Chondrocyte (in vitro differentiated cells): ENCODE data around the gene BCL2L2. TPM values are rescaled to one million over a fixed set of nuclear protein-coding genes. Genes with fewer than 3 reads are reported as not detected.
A peak's percentile ranks its signal among the peaks of the same experiment; 100 is the strongest.
"Not testable (repeated sequence)": the region's sequence is repeated elsewhere in the genome, so short reads cannot be mapped to it uniquely, and the experiment has no call there.

Experiments
- DNase-seq: peaks from one replicate; pipeline ENCODE4 v3.0.0; 2021; ENCODE audit warnings: mixed read lengths, low spot score
- H3K27ac Mint-ChIP-seq: one replicate; pipeline ENCODE4 v1.8.0; 2021; ENCODE audit warnings: mild to moderate bottlenecking, moderate library complexity, mixed read lengths; ENCODE audit not compliant: unreplicated experiment
- H3K27me3 Mint-ChIP-seq: 2 replicates; pipeline ENCODE4 v1.8.0; 2021; ENCODE audit warnings: low read depth, mixed read lengths
- H3K36me3 Mint-ChIP-seq: 2 replicates; pipeline ENCODE4 v1.8.0; 2021; ENCODE audit warnings: low read depth, mixed read lengths
- H3K4me1 Mint-ChIP-seq: 2 replicates; pipeline ENCODE4 v1.8.0; 2021; ENCODE audit warnings: low read depth, mild to moderate bottlenecking, mixed read lengths
- H3K4me3 Mint-ChIP-seq: one replicate; pipeline ENCODE4 v1.8.0; 2021; ENCODE audit warnings: mild to moderate bottlenecking, moderate library complexity, mixed read lengths; ENCODE audit not compliant: unreplicated experiment
- H3K9me3 Mint-ChIP-seq: 2 replicates; pipeline ENCODE4 v1.8.0; 2021; ENCODE audit warnings: low read depth, mixed read lengths
- CTCF ChIP-seq: fragments of 200-600 bp; sonication (generic); IDR thresholded peaks from 2 replicates; pipeline ENCODE4 v1.5.0; 2021; ENCODE audit warnings: antibody characterized with exemption, mild to moderate bottlenecking, moderate library complexity
- long read RNA-seq: library from polyadenylated mRNA; stranded (forward); transcript quantifications from one replicate; pipeline ENCODE4 v2.0.0, GENCODE V29; 2021
- total RNA-seq: library from RNA; stranded (reverse); gene quantifications from 3 replicates; pipeline ENCODE4 v1.2.1, GENCODE V29; 2021

The BCL2L2 gene
- total RNA-seq, result 21.8 to 34.2 TPM (median 25.9 TPM) in 3 replicates
- long read RNA-seq, partial matches to known transcripts, result 1 of 4 reads
- long read RNA-seq, other reads (novel, unspliced or antisense), result 3 of 4 reads

GRCh38 chr14:23306412-23307145 lies at the start of gene BCL2L2:
Gene BCL2L2, plus strand, starts transcription at chr14:23306833. Its CDS starts 935 bp downstream, at chr14:23307768.
- Mint-ChIP-seq H3K9me3 (no peaks in the 10 kb centered on the region), H3K4me1 (peaks cover 44% of the 10 kb centered on the region), H3K36me3 (peaks cover 5% of the 10 kb centered on the region), H3K27ac (peak within 1 kb of the TSS; percentile 93), H3K4me3 (peak within 1 kb of the TSS; percentile 97), H3K27me3 (no peaks in the 10 kb centered on the region)
- no peak for DNase-seq
- no peak for TF ChIP-seq CTCF

- DNase-seq, result no peak
- peaks cover 24% of the 10 kb centered on the region for H3K27me3 Mint-ChIP-seq
- no peak for TF ChIP-seq CTCF
- no peaks in the 10 kb centered on the region for H3K4me1 Mint-ChIP-seq
- H3K4me3 Mint-ChIP-seq, result no peak overlapping the region
- no peaks in the 10 kb centered on the region for H3K36me3 Mint-ChIP-seq
- H3K9me3 Mint-ChIP-seq, result no peaks in the 10 kb centered on the region
- no peak overlapping the region for H3K27ac Mint-ChIP-seq
These were observed 48.4 kb upstream of the BCL2L2 start for GRCh38 chr14:23258256-23258655.

- Mint-ChIP-seq H3K36me3 (no peaks in the 10 kb centered on the region), H3K27ac (no peak overlapping the region), H3K27me3 (peaks cover 30% of the 10 kb centered on the region), H3K4me1 (no peaks in the 10 kb centered on the region), H3K4me3 (no peak overlapping the region), H3K9me3 (no peaks in the 10 kb centered on the region)
- TF ChIP-seq CTCF, result no peak
- no peak for DNase-seq
These were observed 47.2 kb upstream of the BCL2L2 start for GRCh38 chr14:23259426-23259825.

GRCh38 chr14:23260849-23261248 lies 45.8 kb upstream of the BCL2L2 start:
- not testable (repeated sequence) for H3K36me3 Mint-ChIP-seq, H3K4me1 Mint-ChIP-seq, H3K4me3 Mint-ChIP-seq, H3K27ac Mint-ChIP-seq, H3K9me3 Mint-ChIP-seq, DNase-seq
- peaks cover 34% of the 10 kb centered on the region for H3K27me3 Mint-ChIP-seq

- H3K27me3 Mint-ChIP-seq, result peaks cover 10% of the 10 kb centered on the region
- no peaks in the 10 kb centered on the region for H3K9me3 Mint-ChIP-seq
- H3K4me3 Mint-ChIP-seq, result no peak overlapping the region
- no peak for TF ChIP-seq CTCF
- H3K4me1 Mint-ChIP-seq, result no peaks in the 10 kb centered on the region
- H3K36me3 Mint-ChIP-seq, result no peaks in the 10 kb centered on the region
- DNase-seq, result no peak
- no peak overlapping the region for H3K27ac Mint-ChIP-seq
These were observed 37.4 kb upstream of the BCL2L2 start for GRCh38 chr14:23269193-23269592.

GRCh38 chr14:23275412-23275811 lies 31.2 kb upstream of the BCL2L2 start:
- no peaks in the 10 kb centered on the region for H3K27me3 Mint-ChIP-seq
- no peak overlapping the region for H3K27ac Mint-ChIP-seq
- no peak for TF ChIP-seq CTCF

More at GRCh38 chr14:23275412-23275811, 31.2 kb upstream of the BCL2L2 start:
- H3K4me1 Mint-ChIP-seq, result no peaks in the 10 kb centered on the region
- no peaks in the 10 kb centered on the region for H3K9me3 Mint-ChIP-seq
- peaks cover 7% of the 10 kb centered on the region for H3K36me3 Mint-ChIP-seq
- no peak for DNase-seq
- no peak overlapping the region for H3K4me3 Mint-ChIP-seq
